ENCODE measurements around the gene RRAGC. TPM values are rescaled to one million over a fixed set of nuclear protein-coding genes. Genes with fewer than 3 reads are reported as not detected.

Gene RRAGC
- total and polyA plus RNA-seq, 10 of the 15 experiments (the other 5 are each of a cell fraction or from before 2014, with no cell fraction given), result 5.5 to 22.1 (median 15.0) TPM

DNA sequence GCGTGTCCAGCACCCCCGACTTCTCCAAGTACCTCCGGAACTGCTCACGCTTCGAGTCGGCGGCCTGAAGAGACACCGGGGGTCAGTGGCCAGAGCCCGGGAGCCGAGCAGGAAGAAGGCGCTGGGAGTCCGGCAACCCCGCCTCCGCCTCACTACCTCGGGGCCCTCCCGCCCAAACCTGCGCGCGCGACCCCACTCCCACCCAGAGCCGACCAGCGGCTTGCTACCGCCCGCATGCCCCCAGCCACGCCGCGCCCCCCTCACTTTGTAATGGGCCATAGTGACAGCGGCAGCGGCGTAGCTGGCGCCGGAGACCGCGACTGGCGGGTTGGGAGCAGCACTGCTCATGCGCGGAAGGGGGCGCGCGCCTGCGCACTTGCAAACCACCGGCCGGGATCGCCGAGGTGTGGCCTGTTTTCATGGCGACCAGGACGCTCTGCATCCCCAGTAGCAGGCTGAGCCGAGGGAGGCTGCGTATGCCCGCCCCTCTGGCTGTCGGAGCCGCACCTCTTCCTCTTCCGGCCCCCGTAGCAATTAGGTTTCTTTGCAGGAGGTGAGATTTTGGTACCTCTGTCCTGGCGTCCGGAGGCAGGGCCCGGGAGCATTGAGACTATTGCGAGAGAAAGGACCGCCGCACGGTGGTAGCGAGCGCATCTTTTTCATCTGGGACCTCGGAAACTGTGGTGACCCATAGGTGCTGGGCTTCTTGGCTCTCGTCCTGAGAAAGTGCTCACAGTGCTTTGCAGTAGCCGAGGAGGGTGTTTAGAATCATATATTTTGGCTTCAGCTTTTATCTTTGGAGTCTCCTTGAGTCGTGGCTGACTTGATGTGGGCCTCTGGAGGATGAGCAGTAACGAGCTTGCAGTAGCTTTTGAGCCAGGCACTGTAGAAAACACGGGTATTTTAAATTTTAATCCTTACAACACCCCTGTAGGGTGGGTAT is 13.7 kb upstream of the RRAGC start, which contains the start of gene MYCBP (continued):
- TF ChIP-seq BHLHE40 (IDR thresholded peaks at IDR 0.05; ENCODE audit: borderline replicate concordance in 1 of 2, low read depth in 2 of 2, low read length in 1 of 2) (0 out of 4 replicates have a peak, but pooled peaks of 1 of the 2 experiments have one; percentile 16), YY1 (IDR thresholded peaks at IDR 0.05; ENCODE audit: low read depth, low read length) (peak; percentile 49), SMAD1 (IDR thresholded peaks at IDR 0.05; ENCODE audit: low read depth, partially characterized antibody) (peak; percentile 27), PAX8 (IDR thresholded peaks at IDR 0.05) (no peak), ZBED1 (IDR thresholded peaks at IDR 0.05; ENCODE audit: borderline replicate concordance) (0 out of 2 replicates have a peak, but pooled peaks have one; percentile 50), SIN3A (IDR thresholded peaks at IDR 0.05; ENCODE audit: low read depth, low read length) (peak; percentile 94), NFYB (IDR thresholded peaks at IDR 0.05; ENCODE audit: insufficient read depth, low read depth, low read length) (no peak), EGR1 (IDR thresholded peaks at IDR 0.05; ENCODE audit: borderline replicate concordance in 1 of 2, low read depth in 2 of 2, low read length in 2 of 2) (peak in 1 of 2 experiments; percentile 33; a peak in 1 of 3 replicates), GABPA (IDR thresholded peaks at IDR 0.05; ENCODE audit: low read depth) (peak; percentile 90), POLR2AphosphoS5 (IDR thresholded peaks at IDR 0.05; ENCODE audit: low read length) (peak; percentile 80), CREB1 (IDR thresholded peaks at IDR 0.05; ENCODE audit: low read depth) (0 out of 2 replicates have a peak, but pooled peaks have one; percentile 26), SPI1 (IDR thresholded peaks at IDR 0.05; ENCODE audit: borderline replicate concordance, insufficient read depth, low read depth, low read length) (0 out of 2 replicates have a peak, but pooled peaks have one; percentile 40), PAX5 (IDR thresholded peaks at IDR 0.05; ENCODE audit: borderline replicate concordance, low read depth, low read length) (peak; percentile 78; the same call in 1 of the 2 replicates), RUNX3 (IDR thresholded peaks at IDR 0.05; ENCODE audit: low read length) (peak; percentile 34; the same call in 1 of the 2 replicates), HCFC1 (IDR thresholded peaks at IDR 0.05; ENCODE audit: low read length) (peak; percentile 66; the same call in 1 of the 2 replicates), RFX5 (IDR thresholded peaks at IDR 0.05; ENCODE audit: low read depth, low read length) (0 out of 2 replicates have a peak, but pooled peaks have one; percentile 18), MXI1 (IDR thresholded peaks at IDR 0.05; ENCODE audit: low read depth, low read length) (peak; percentile 89), TAF1 (IDR thresholded peaks at IDR 0.05; ENCODE audit: borderline replicate concordance, low read depth, low read length) (peak; percentile 58; the same call in 1 of the 2 replicates), SMAD5 (IDR thresholded peaks at IDR 0.05; ENCODE audit: low read depth) (peak; percentile 82; the same call in 1 of the 2 replicates)
- TF ChIP-seq, protein P1, sequence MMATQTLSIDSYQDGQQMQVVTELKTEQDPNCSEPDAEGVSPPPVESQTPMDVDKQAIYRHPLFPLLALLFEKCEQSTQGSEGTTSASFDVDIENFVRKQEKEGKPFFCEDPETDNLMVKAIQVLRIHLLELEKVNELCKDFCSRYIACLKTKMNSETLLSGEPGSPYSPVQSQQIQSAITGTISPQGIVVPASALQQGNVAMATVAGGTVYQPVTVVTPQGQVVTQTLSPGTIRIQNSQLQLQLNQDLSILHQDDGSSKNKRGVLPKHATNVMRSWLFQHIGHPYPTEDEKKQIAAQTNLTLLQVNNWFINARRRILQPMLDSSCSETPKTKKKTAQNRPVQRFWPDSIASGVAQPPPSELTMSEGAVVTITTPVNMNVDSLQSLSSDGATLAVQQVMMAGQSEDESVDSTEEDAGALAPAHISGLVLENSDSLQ (IDR thresholded peaks at IDR 0.05), result peak; percentile 48; the same call in 1 of the 2 replicates
- TF ChIP-seq, protein P2, sequence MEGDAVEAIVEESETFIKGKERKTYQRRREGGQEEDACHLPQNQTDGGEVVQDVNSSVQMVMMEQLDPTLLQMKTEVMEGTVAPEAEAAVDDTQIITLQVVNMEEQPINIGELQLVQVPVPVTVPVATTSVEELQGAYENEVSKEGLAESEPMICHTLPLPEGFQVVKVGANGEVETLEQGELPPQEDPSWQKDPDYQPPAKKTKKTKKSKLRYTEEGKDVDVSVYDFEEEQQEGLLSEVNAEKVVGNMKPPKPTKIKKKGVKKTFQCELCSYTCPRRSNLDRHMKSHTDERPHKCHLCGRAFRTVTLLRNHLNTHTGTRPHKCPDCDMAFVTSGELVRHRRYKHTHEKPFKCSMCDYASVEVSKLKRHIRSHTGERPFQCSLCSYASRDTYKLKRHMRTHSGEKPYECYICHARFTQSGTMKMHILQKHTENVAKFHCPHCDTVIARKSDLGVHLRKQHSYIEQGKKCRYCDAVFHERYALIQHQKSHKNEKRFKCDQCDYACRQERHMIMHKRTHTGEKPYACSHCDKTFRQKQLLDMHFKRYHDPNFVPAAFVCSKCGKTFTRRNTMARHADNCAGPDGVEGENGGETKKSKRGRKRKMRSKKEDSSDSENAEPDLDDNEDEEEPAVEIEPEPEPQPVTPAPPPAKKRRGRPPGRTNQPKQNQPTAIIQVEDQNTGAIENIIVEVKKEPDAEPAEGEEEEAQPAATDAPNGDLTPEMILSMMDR (IDR thresholded peaks at IDR 0.05 in 2 of 3, conservative IDR thresholded peaks at IDR 0.05 in 1 of 3; ENCODE audit: control insufficient read depth in 2 of 3, extremely low read depth in 1 of 3, insufficient read depth in 1 of 3, low read depth in 3 of 3, low read length in 3 of 3), result 0 out of 6 replicates have a peak, but pooled peaks of 1 of the 3 experiments have one; percentile 1
- TF ChIP-seq, protein P3, sequence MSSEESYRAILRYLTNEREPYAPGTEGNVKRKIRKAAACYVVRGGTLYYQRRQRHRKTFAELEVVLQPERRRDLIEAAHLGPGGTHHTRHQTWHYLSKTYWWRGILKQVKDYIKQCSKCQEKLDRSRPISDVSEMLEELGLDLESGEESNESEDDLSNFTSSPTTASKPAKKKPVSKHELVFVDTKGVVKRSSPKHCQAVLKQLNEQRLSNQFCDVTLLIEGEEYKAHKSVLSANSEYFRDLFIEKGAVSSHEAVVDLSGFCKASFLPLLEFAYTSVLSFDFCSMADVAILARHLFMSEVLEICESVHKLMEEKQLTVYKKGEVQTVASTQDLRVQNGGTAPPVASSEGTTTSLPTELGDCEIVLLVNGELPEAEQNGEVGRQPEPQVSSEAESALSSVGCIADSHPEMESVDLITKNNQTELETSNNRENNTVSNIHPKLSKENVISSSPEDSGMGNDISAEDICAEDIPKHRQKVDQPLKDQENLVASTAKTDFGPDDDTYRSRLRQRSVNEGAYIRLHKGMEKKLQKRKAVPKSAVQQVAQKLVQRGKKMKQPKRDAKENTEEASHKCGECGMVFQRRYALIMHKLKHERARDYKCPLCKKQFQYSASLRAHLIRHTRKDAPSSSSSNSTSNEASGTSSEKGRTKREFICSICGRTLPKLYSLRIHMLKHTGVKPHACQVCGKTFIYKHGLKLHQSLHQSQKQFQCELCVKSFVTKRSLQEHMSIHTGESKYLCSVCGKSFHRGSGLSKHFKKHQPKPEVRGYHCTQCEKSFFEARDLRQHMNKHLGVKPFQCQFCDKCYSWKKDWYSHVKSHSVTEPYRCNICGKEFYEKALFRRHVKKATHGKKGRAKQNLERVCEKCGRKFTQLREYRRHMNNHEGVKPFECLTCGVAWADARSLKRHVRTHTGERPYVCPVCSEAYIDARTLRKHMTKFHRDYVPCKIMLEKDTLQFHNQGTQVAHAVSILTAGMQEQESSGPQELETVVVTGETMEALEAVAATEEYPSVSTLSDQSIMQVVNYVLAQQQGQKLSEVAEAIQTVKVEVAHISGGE (CRISPR knock-in tag; IDR thresholded peaks at IDR 0.05), result no peak
